Common myeloid progenitor, CD34-positive (primary cell): ENCODE results near the gene C5AR2.
"Not testable (repeated sequence)": the region's sequence is repeated elsewhere in the genome, so short reads cannot be mapped to it uniquely, and the experiment has no call there.

Experiments
- CTCF ChIA-PET: fragments of 350-600 bp; sonication (Branson Sonifier 250); formaldehyde crosslinking; loops from one replicate; lab custom pipeline; 2021; ENCODE audit warnings: antibody characterized with exemption; lab: Charles Lee
- POLR2A ChIA-PET: fragments of 350-600 bp; sonication (Branson Sonifier 250); formaldehyde crosslinking; loops from one replicate; lab custom pipeline; 2021; ENCODE audit warnings: antibody characterized with exemption; lab: Charles Lee
- DNase-seq, 3 donors: peaks; one replicate each; pipeline versions ENCODE4 v3.0.0 to v3.0.0-alpha.2; 2013
- H3K27ac ChIP-seq, 2 experiments: 1 replicate in 1 of 2; 2 replicates in 1 of 2; pipeline ENCODE4 v1.7.0; 2013; ENCODE audit warnings: inconsistent platforms in 2 of 2, low read length in 2 of 2, mild to moderate bottlenecking in 2 of 2, low read depth in 1 of 2, moderate library complexity in 1 of 2; ENCODE audit not compliant: severe bottlenecking in 2 of 2, insufficient read depth in 1 of 2, poor library complexity in 1 of 2
- H3K27me3 ChIP-seq, 5 experiments: replicated peaks in 2 of 5; 1 replicate in 3 of 5; 2 replicates in 2 of 5; pipeline versions ENCODE4 v1.6.1 to v1.7.0; 2013; ENCODE audit warnings: low read length in 4 of 5, mild to moderate bottlenecking in 2 of 5, moderate library complexity in 2 of 5, inconsistent platforms in 1 of 5; ENCODE audit not compliant: insufficient read depth in 5 of 5, control insufficient read depth in 4 of 5
- H3K36me3 ChIP-seq, 4 experiments: 1 replicate in 2 of 4; 2 replicates in 2 of 4; pipeline versions ENCODE4 v1.6.1 to v1.7.0; 2013; ENCODE audit warnings: low read length in 3 of 4, control low read depth in 1 of 4, mild to moderate bottlenecking in 1 of 4; ENCODE audit not compliant: control insufficient read depth in 4 of 4, insufficient read depth in 4 of 4
- H3K4me1 ChIP-seq, 4 experiments: 1 replicate in 3 of 4; 2 replicates in 1 of 4; pipeline versions ENCODE4 v1.6.1 to v1.7.1; 2013; ENCODE audit warnings: low read length in 3 of 4, mild to moderate bottlenecking in 3 of 4, control low read depth in 1 of 4, inconsistent platforms in 1 of 4, moderate library complexity in 1 of 4; ENCODE audit not compliant: control insufficient read depth in 4 of 4, insufficient read depth in 4 of 4; ENCODE audit errors: control extremely low read depth in 1 of 4
- H3K4me3 ChIP-seq, 7 experiments: 1 replicate in 4 of 7; 2 replicates in 3 of 7; pipeline versions ENCODE4 v1.5.1 to v1.7.0; 2013; ENCODE audit warnings: mild to moderate bottlenecking in 7 of 7, low read length in 6 of 7, moderate library complexity in 6 of 7, inconsistent platforms in 2 of 7, low read depth in 2 of 7, control low read depth in 1 of 7; ENCODE audit not compliant: insufficient read depth in 4 of 7, control insufficient read depth in 1 of 7; ENCODE audit errors: extremely low read depth in 1 of 7
- H3K9me3 ChIP-seq, 5 experiments: 1 replicate in 4 of 5; 2 replicates in 1 of 5; pipeline versions ENCODE4 v1.6.1 to v1.7.1; 2013; ENCODE audit warnings: low read length in 4 of 5, mild to moderate bottlenecking in 2 of 5, inconsistent platforms in 1 of 5, low read depth in 1 of 5, moderate library complexity in 1 of 5; ENCODE audit not compliant: control insufficient read depth in 4 of 5, insufficient read depth in 2 of 5; ENCODE audit errors: control extremely low read depth in 1 of 5
- WGBS: methylation state at CpG from one replicate; pipeline ENCODE4 v1.1.5; 2013; ENCODE audit not compliant: insufficient coverage; 5-methylcytosine and 5-hydroxymethylcytosine counted together

The C5AR2 gene

DNA sequence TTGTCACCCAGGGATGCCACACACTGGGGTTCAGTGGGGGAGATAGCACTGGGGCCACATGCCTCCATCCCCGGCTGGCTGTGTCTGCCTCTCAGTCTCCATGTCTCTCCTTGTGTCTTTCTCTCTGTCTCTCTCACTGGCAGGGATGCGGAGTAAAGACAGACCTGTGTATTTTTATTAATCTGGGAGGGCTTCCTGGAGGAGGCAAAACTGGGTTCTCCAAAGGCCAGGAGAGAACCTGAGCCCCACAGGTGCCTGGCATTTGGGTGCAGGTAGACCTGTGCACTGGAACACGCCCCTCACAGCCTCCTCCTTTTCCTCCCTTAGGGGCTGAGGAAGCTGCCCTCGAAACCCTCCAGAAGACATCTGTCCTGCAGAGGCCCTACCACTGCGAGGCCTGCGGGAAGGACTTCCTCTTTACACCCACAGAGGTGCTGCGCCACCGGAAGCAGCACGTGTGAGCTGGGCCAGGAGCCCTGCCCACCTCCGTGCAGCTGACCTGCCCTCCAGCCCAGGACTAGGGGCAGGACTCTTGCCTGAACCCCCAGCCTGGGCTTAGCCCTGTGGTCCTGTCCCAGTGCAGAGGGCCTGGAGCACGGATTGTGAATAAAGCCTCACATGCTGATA lies 49.8 kb downstream of the C5AR2 start:
- WGBS = 5% methylated on average over 7 of the region's 11 CpGs
- CTCF ChIA-PET = interaction anchor here (0.6 to 2.3 kb wide), 4 partner anchors 10 to 73 kb away, joined by 3 to 11 read pairs (median 4); partner anchors contain the start of gene DHX34
- Histone ChIP-seq H3K4me1 (peaks cover 0 to 21% (median 13%) of the 10 kb centered on the region in 4 experiments), H3K9me3 (no peaks in the 10 kb centered on the region), H3K4me3 (no peak overlapping the region), H3K36me3 (peaks cover 2 to 47% (median 31%) of the 10 kb centered on the region in 4 experiments), H3K27me3 (peaks cover 0 to 6% (median 0%) of the 10 kb centered on the region in 5 experiments), H3K27ac (no peak overlapping the region)
- POLR2A ChIA-PET = no interaction called here
- DNase-seq = peak; percentile 52 to 84 (median 76)

DNA sequence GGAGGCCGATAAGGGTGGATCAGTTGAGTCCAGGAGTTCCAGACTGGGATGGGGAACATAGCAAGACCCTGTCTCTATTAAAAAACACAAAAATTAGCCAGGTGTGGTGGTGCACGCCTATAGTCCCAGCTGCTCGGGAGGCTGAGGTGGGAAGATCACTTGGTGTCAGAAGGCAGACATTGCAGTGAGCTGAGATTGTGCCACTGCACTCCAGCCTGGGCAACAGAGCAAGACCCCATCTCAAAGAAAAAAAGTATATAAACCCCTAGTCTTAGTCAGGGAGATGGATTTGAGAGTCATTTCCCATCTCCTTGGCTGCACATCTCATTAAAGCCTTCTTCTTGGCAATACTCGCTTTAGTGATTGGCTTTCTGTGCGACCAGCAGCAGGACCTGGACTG lies 51.9 kb downstream of the C5AR2 start:
- WGBS = 100% methylated on average over 2 of the region's 5 CpGs
- peaks cover 0 to 21% (median 13%) of the 10 kb centered on the region in 4 experiments for H3K4me1 ChIP-seq
- H3K9me3 ChIP-seq, H3K27me3 ChIP-seq, H3K27ac ChIP-seq, POLR2A ChIA-PET, DNase-seq, H3K4me3 ChIP-seq: not testable (repeated sequence)
- peaks cover 2 to 31% (median 22%) of the 10 kb centered on the region in 4 experiments for H3K36me3 ChIP-seq
- CTCF ChIA-PET = interaction anchor here (0.6 to 9.7 kb wide), 4 partner anchors 35 to 247 kb away, joined by 3 to 138 read pairs (median 8); partner anchors contain the start of gene DHX34

GRCh38 chr19:47384533-47384932 lies 52.6 kb downstream of the C5AR2 start:
- Histone ChIP-seq H3K4me1 (peaks cover 0 to 21% (median 13%) of the 10 kb centered on the region in 4 experiments), H3K36me3 (peaks cover 2 to 24% (median 20%) of the 10 kb centered on the region in 4 experiments)
- DNase-seq, POLR2A ChIA-PET, H3K27me3 ChIP-seq, H3K27ac ChIP-seq, H3K9me3 ChIP-seq, H3K4me3 ChIP-seq: not testable (repeated sequence)
- whole genome bisulfite sequencing = 94% methylated on average over 2 of the region's 4 CpGs
- CTCF ChIA-PET = interaction anchor here (0.6 to 9.7 kb wide), 2 partner anchors 91 to 248 kb away, joined by 3 to 138 read pairs; no protein-coding TSS in a partner anchor

DNA sequence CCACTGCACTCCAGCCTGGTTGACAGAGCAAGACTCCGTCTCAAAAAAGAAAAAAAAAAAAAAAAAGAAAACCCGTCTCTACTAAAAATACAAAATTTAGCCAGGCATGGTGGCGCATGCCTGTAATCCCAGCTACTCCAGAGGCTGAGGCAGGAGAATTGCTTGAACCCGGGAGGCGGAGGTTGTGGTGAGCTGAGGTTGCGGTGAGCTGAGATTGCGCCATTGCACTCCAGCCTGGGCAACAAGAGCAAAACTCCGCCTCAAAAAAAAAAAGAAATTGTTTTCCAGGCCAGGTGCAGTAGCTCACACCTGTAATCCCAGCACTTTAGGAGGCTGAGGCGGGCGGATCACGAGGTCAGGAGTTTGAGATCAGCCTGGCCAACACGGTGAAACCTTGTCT lies 54.6 kb downstream of the C5AR2 start:
- WGBS = 90% methylated on average over 10 of the region's 12 CpGs
- POLR2A ChIA-PET, H3K36me3 ChIP-seq, H3K27ac ChIP-seq, DNase-seq, H3K9me3 ChIP-seq, H3K4me3 ChIP-seq, H3K27me3 ChIP-seq: not testable (repeated sequence)
- peaks cover 0 to 13% (median 6%) of the 10 kb centered on the region in 4 experiments for H3K4me1 ChIP-seq
- CTCF ChIA-PET = interaction anchor here (0.7 to 9.7 kb wide), 2 partner anchors 93 to 115 kb away, joined by 3 to 138 read pairs; no protein-coding TSS in a partner anchor

GRCh38 chr19:47387623-47388022 lies 55.6 kb downstream of the C5AR2 start:
- H3K4me3 ChIP-seq, H3K27ac ChIP-seq, H3K4me1 ChIP-seq, H3K36me3 ChIP-seq, H3K9me3 ChIP-seq, H3K27me3 ChIP-seq, POLR2A ChIA-PET, DNase-seq: not testable (repeated sequence)
- 86% methylated on average over 1 of the region's 3 CpGs for WGBS
- CTCF ChIA-PET = interaction anchor here (0.9 to 9.7 kb wide), 2 partner anchors 27 to 94 kb away, joined by 4 to 138 read pairs; no protein-coding TSS in a partner anchor

- H3K4me1 ChIP-seq, POLR2A ChIA-PET, H3K27ac ChIP-seq, H3K4me3 ChIP-seq, H3K36me3 ChIP-seq, H3K9me3 ChIP-seq, DNase-seq, H3K27me3 ChIP-seq: not testable (repeated sequence)
- CTCF ChIA-PET = interaction anchor here (1.4 to 9.7 kb wide), 2 partner anchors 10 to 96 kb away, joined by 6 to 138 read pairs; no protein-coding TSS in a partner anchor
- 94% methylated on average over 4 of the region's 5 CpGs for WGBS
Measured at GRCh38 chr19:47388721-47389120, 56.7 kb downstream of the C5AR2 start.

DNA sequence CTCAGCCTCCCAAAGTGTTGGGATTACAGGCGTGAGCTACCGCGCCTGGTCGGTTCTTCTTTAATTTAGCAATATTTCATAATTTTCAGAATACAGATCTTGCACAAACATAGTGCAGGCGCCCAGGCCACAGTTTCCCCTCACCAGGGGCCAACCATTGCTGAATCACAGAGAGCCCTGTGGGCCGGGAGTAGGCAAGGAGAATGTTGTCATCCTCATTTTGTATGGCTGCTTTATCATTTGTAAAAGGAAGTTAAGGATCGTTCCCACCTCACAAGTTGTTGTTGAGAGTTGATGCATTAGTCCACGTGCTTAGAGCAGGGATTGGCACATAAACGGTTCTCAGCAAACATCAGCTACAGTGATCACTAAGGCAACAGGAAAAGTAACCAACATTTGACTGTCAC lies 57.2 kb downstream of the C5AR2 start:
- no peak overlapping the region for H3K4me3 ChIP-seq
- ChIA-PET CTCF (interaction anchor here (0.8 to 9.7 kb wide), 3 partner anchors 11 to 96 kb away, joined by 3 to 138 read pairs (median 6); no protein-coding TSS in a partner anchor), POLR2A (no interaction called here)
- no peaks in the 10 kb centered on the region for H3K4me1 ChIP-seq
- DNase-seq = peak in 2 of 3 donors; percentile 19 to 23
- WGBS = 88% methylated on average over 6 of the region's 9 CpGs
- peaks cover 0 to 8% (median 2%) of the 10 kb centered on the region in 5 experiments for H3K27me3 ChIP-seq
- no peaks in the 10 kb centered on the region for H3K36me3 ChIP-seq
- no peak overlapping the region for H3K27ac ChIP-seq
- H3K9me3 ChIP-seq = no peaks in the 10 kb centered on the region
